Mesenchymal stem cell (in vitro differentiated cells and primary cell): ENCODE data around the gene CCL11.

Source experiments
- DNase-seq: peaks from one replicate; pipeline ENCODE4 v3.0.0-alpha.2; 2013
- H2AFZ ChIP-seq: one replicate; pipeline ENCODE4 v1.6.1; 2013; ENCODE audit warnings: low read depth, mild to moderate bottlenecking, control low read depth, inconsistent platforms, low read length, moderate library complexity
- H2AK5ac ChIP-seq: 2 replicates; pipeline ENCODE4 v1.6.1; 2013; ENCODE audit warnings: low read length, moderate library complexity, mild to moderate bottlenecking, inconsistent platforms; ENCODE audit not compliant: severe bottlenecking
- H2BK120ac ChIP-seq: one replicate; pipeline ENCODE4 v1.6.1; 2013; ENCODE audit warnings: low read depth, mild to moderate bottlenecking, inconsistent platforms, low read length, moderate library complexity
- H2BK12ac ChIP-seq, 2 experiments: one replicate each; pipeline ENCODE4 v1.6.1; 2013; ENCODE audit warnings: inconsistent platforms in 2 of 2, low read length in 2 of 2, mild to moderate bottlenecking in 2 of 2, moderate library complexity in 2 of 2, control low read depth in 1 of 2
- H2BK15ac ChIP-seq: one replicate; pipeline ENCODE4 v1.6.1; 2013; ENCODE audit warnings: mild to moderate bottlenecking, low read depth, inconsistent platforms; ENCODE audit not compliant: poor library complexity, severe bottlenecking
- H2BK5ac ChIP-seq: 2 replicates; pipeline ENCODE4 v1.6.1; 2013; ENCODE audit warnings: low read depth, mild to moderate bottlenecking, low read length, control low read depth, inconsistent platforms; ENCODE audit not compliant: poor library complexity, severe bottlenecking
- H3K14ac ChIP-seq, 2 experiments: one replicate each; pipeline ENCODE4 v1.6.1; 2013; ENCODE audit warnings: inconsistent platforms in 2 of 2, low read length in 2 of 2, control low read depth in 1 of 2, mild to moderate bottlenecking in 1 of 2, moderate library complexity in 1 of 2
- H3K18ac ChIP-seq, 2 experiments: one replicate each; pipeline ENCODE4 v1.6.1; 2013; ENCODE audit warnings: inconsistent platforms in 2 of 2, low read length in 2 of 2, control low read depth in 1 of 2, low read depth in 1 of 2, mild to moderate bottlenecking in 1 of 2
- H3K23ac ChIP-seq, 2 experiments: one replicate each; pipeline ENCODE4 v1.6.1; 2013; ENCODE audit warnings: inconsistent platforms in 2 of 2, low read length in 2 of 2, mild to moderate bottlenecking in 2 of 2, moderate library complexity in 2 of 2, control low read depth in 1 of 2
- H3K27ac ChIP-seq: 2 replicates; pipeline ENCODE4 v1.5.1; 2013; ENCODE audit warnings: mild to moderate bottlenecking, moderate library complexity, low read length, control low read depth, inconsistent platforms; ENCODE audit not compliant: poor library complexity, severe bottlenecking
- H3K27me3 ChIP-seq, 2 experiments: 2 replicates each; pipeline versions ENCODE4 v1.6.1 to v1.7.0; 2013; ENCODE audit warnings: low read length in 2 of 2, mild to moderate bottlenecking in 2 of 2, moderate library complexity in 2 of 2, control low read depth in 1 of 2, inconsistent platforms in 1 of 2; ENCODE audit not compliant: control insufficient read depth in 1 of 2, insufficient read depth in 1 of 2
- H3K36me3 ChIP-seq, 2 experiments: 2 replicates each; pipeline versions ENCODE4 v1.6.1 to v1.7.0; 2013; ENCODE audit warnings: low read length in 2 of 2, control low read depth in 1 of 2, inconsistent platforms in 1 of 2, low read depth in 1 of 2, mild to moderate bottlenecking in 1 of 2; ENCODE audit not compliant: insufficient read depth in 2 of 2, control insufficient read depth in 1 of 2
- H3K4ac ChIP-seq, 2 experiments: one replicate each; pipeline ENCODE4 v1.6.1; 2013; ENCODE audit warnings: inconsistent platforms in 2 of 2, low read length in 2 of 2, mild to moderate bottlenecking in 2 of 2, moderate library complexity in 2 of 2, control low read depth in 1 of 2, low read depth in 1 of 2
- H3K4me1 ChIP-seq: 2 replicates; pipeline ENCODE4 v1.6.1; 2013; ENCODE audit warnings: low read depth, low read length, control low read depth; ENCODE audit not compliant: control insufficient read depth, insufficient read depth
- H3K4me2 ChIP-seq: 2 replicates; pipeline ENCODE4 v1.6.1; 2013; ENCODE audit warnings: low read length, mild to moderate bottlenecking, inconsistent platforms; ENCODE audit not compliant: poor library complexity, severe bottlenecking
- H3K4me3 ChIP-seq, 2 experiments: 2 replicates each; pipeline versions ENCODE4 v1.5.1 to v1.7.0; 2013; ENCODE audit warnings: low read length in 2 of 2, mild to moderate bottlenecking in 2 of 2, control low read depth in 1 of 2, low read depth in 1 of 2; ENCODE audit not compliant: insufficient read depth in 1 of 2
- H3K79me1 ChIP-seq: replicated peaks from 2 replicates; pipeline ENCODE4 v1.6.1; 2013; ENCODE audit warnings: mild to moderate bottlenecking, control low read depth, low read length, inconsistent platforms; ENCODE audit not compliant: poor library complexity, severe bottlenecking
- H3K9ac ChIP-seq: 2 replicates; pipeline ENCODE4 v1.7.0; 2013; ENCODE audit warnings: mild to moderate bottlenecking, low read length, moderate library complexity
- H3K9me3 ChIP-seq: 2 replicates; pipeline ENCODE4 v1.7.0; 2013; ENCODE audit warnings: mild to moderate bottlenecking, low read length; ENCODE audit not compliant: control insufficient read depth
- H4K8ac ChIP-seq: one replicate; pipeline ENCODE4 v1.6.1; 2013; ENCODE audit warnings: inconsistent platforms, mild to moderate bottlenecking, low read length, moderate library complexity
- H4K91ac ChIP-seq: one replicate; pipeline ENCODE4 v1.6.1; 2013; ENCODE audit warnings: mild to moderate bottlenecking, low read length, inconsistent platforms
- WGBS: methylation state at CpG from one replicate; pipeline ENCODE4 v1.1.7; 2013; ENCODE audit warnings: mixed read lengths; 5-methylcytosine and 5-hydroxymethylcytosine counted together

The CCL11 gene

GRCh38 chr17:34337701-34338100 lies 52.2 kb downstream of the CCL11 start:
- H3K9me3 ChIP-seq = no peaks in the 10 kb centered on the region
- H2BK120ac ChIP-seq = no peak overlapping the region
- H3K18ac ChIP-seq = no peak overlapping the region
- H2BK12ac ChIP-seq = no peak overlapping the region
- H3K36me3 ChIP-seq = no peaks in the 10 kb centered on the region
- no peaks in the 10 kb centered on the region for H3K27me3 ChIP-seq
- no peak overlapping the region for H2BK15ac ChIP-seq
- no peak overlapping the region for H3K4me2 ChIP-seq
- no peak overlapping the region for H2AFZ ChIP-seq
- no peaks in the 10 kb centered on the region for H3K79me1 ChIP-seq
- no peak overlapping the region for H3K4me3 ChIP-seq
- H4K8ac ChIP-seq = no peak overlapping the region
- H3K4ac ChIP-seq = no peak overlapping the region
- H3K23ac ChIP-seq = no peak overlapping the region
- no peak overlapping the region for H4K91ac ChIP-seq
- H3K27ac ChIP-seq = no peak overlapping the region
- no peak for DNase-seq
- H3K14ac ChIP-seq = no peak overlapping the region
- no peaks in the 10 kb centered on the region for H3K4me1 ChIP-seq
- H3K9ac ChIP-seq = no peak overlapping the region
- no peak overlapping the region for H2BK5ac ChIP-seq
- 50% methylated on average over 1 of the region's 1 CpG for WGBS
- H2AK5ac ChIP-seq = no peak overlapping the region
